ENCODE results near the gene TMA7B.

GRCh38 chr22:39925273-39925672, 34.9 kb upstream of the TMA7B start:
- TF ChIP-seq CTCF (IDR thresholded peaks at IDR 0.05) (no peak), EZH2 (IDR thresholded peaks at IDR 0.05; ENCODE audit: borderline replicate concordance, insufficient read depth, low read depth, low read length, poor library complexity, severe bottlenecking) (no peak)

Data from B cell (primary cell).